ENCODE measurements around the gene MPRIP.

DNA sequence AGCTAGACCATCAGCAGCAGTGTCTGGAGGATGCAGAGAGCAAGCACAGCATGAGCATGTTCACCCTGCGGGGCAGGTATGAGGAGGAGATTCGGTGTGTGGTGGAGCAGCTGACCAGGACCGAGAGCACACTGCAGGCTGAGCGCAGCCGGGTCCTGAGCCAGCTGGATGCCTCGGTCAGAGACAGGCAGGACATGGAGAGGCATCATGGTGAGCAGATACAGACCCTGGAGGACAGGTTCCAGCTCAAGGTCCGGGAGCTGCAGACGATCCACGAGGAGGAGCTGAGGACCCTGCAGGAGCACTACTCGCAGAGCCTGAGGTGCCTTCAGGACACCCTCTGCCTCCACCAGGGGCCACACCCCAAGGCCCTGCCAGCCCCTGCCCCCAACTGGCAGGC is 125.1 kb downstream of the MPRIP start:
- TF ChIP-seq, protein P1, sequence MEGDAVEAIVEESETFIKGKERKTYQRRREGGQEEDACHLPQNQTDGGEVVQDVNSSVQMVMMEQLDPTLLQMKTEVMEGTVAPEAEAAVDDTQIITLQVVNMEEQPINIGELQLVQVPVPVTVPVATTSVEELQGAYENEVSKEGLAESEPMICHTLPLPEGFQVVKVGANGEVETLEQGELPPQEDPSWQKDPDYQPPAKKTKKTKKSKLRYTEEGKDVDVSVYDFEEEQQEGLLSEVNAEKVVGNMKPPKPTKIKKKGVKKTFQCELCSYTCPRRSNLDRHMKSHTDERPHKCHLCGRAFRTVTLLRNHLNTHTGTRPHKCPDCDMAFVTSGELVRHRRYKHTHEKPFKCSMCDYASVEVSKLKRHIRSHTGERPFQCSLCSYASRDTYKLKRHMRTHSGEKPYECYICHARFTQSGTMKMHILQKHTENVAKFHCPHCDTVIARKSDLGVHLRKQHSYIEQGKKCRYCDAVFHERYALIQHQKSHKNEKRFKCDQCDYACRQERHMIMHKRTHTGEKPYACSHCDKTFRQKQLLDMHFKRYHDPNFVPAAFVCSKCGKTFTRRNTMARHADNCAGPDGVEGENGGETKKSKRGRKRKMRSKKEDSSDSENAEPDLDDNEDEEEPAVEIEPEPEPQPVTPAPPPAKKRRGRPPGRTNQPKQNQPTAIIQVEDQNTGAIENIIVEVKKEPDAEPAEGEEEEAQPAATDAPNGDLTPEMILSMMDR (IDR thresholded peaks at IDR 0.05) = no peak
- TF ChIP-seq EP300 (IDR thresholded peaks at IDR 0.05) (no peak), POLR2A (IDR thresholded peaks at IDR 0.05) (no peak)

Measured in sigmoid colon (tissue), 4 donors.